MM.1S (cell line): ENCODE measurements around the gene ROR2.

Source experiments
- DNase-seq: peaks from one replicate; pipeline ENCODE4 v3.0.0-alpha.2; 2015
- H2AFZ ChIP-seq: fragments of 300-600 bp; sonication (generic); 2 replicates; pipeline ENCODE4 v1.6.0; 2016; ENCODE audit warnings: antibody characterized with exemption, low read length
- H3F3A ChIP-seq: fragments of 300-600 bp; sonication (generic); 2 replicates; pipeline ENCODE4 v1.6.1; 2016; ENCODE audit warnings: mild to moderate bottlenecking, antibody characterized with exemption, low read length, moderate library complexity, mixed read lengths; ENCODE audit not compliant: insufficient read depth
- H3K27ac ChIP-seq: fragments of 300-600 bp; sonication (generic); 2 replicates; pipeline ENCODE4 v1.5.1; 2016; ENCODE audit warnings: mild to moderate bottlenecking, low read length
- H3K27me3 ChIP-seq: fragments of 300-600 bp; sonication (generic); replicated peaks from 2 replicates; pipeline ENCODE4 v1.6.0; 2016; ENCODE audit warnings: low read length; ENCODE audit not compliant: insufficient read depth
- H3K36me3 ChIP-seq: fragments of 300-600 bp; sonication (generic); replicated peaks from 2 replicates; pipeline ENCODE4 v1.6.1; 2016; ENCODE audit warnings: mild to moderate bottlenecking, low read length, mixed read lengths; ENCODE audit not compliant: insufficient read depth
- H3K4me1 ChIP-seq: fragments of 300-600 bp; sonication (generic); 2 replicates; pipeline ENCODE4 v1.6.1; 2016; ENCODE audit warnings: low read length, mixed read lengths
- H3K4me2 ChIP-seq: fragments of 300-600 bp; sonication (generic); 2 replicates; pipeline ENCODE4 v1.6.0; 2016; ENCODE audit warnings: low read depth, low read length
- H3K4me3 ChIP-seq: fragments of 300-600 bp; sonication (generic); 2 replicates; pipeline ENCODE4 v1.5.1; 2016; ENCODE audit warnings: low read length, mixed read lengths
- H3K79me2 ChIP-seq: fragments of 300-600 bp; sonication (generic); 2 replicates; pipeline ENCODE4 v1.6.1; 2016; ENCODE audit warnings: mixed run types, low read length, mixed read lengths
- H3K9ac ChIP-seq: fragments of 300-600 bp; sonication (generic); 2 replicates; pipeline ENCODE4 v1.6.1; 2016; ENCODE audit warnings: low read length, mixed read lengths
- H3K9me2 ChIP-seq: fragments of 300-600 bp; sonication (generic); replicated peaks from 2 replicates; pipeline ENCODE4 v1.6.1; 2016; ENCODE audit warnings: mild to moderate bottlenecking, low read length, mixed read lengths; ENCODE audit not compliant: insufficient read depth
- H3K9me3 ChIP-seq: fragments of 300-600 bp; sonication (generic); replicated peaks from 2 replicates; pipeline ENCODE4 v1.6.1; 2016; ENCODE audit warnings: mild to moderate bottlenecking, low read length, mixed read lengths; ENCODE audit not compliant: insufficient read depth
- H4K20me1 ChIP-seq: fragments of 300-600 bp; sonication (generic); 2 replicates; pipeline ENCODE4 v1.6.1; 2016; ENCODE audit warnings: mild to moderate bottlenecking, low read length, moderate library complexity, mixed read lengths; ENCODE audit not compliant: insufficient read depth
- CTCF ChIP-seq: fragments of 300-600 bp; sonication (generic); IDR thresholded peaks from 2 replicates; pipeline ENCODE4 v1.5.1; 2016; ENCODE audit warnings: antibody characterized with exemption, low read length, mixed read lengths
- EZH2 ChIP-seq: fragments of 300-600 bp; sonication (generic); optimal IDR thresholded peaks from 2 replicates; pipeline ENCODE3; 2017; ENCODE audit warnings: low read depth, mild to moderate bottlenecking, antibody characterized with exemption, low read length, mixed read lengths
- EZH2phosphoT487 ChIP-seq: fragments of 300-600 bp; sonication (generic); IDR thresholded peaks from 2 replicates; pipeline ENCODE4 v1.6.1; 2018; ENCODE audit warnings: antibody characterized with exemption, low read length

The ROR2 gene

GRCh38 chr9:91765296-91765695, 184.7 kb downstream of the ROR2 start:
- H2AFZ ChIP-seq = no peak overlapping the region
- TF ChIP-seq CTCF (no peak), EZH2phosphoT487 (no peak), EZH2 (no peak)

GRCh38 chr9:91764661-91765060, 185.4 kb downstream of the ROR2 start:
- Histone ChIP-seq H3K36me3 (no peaks in the 10 kb centered on the region), H3K27ac (no peak overlapping the region), H3K27me3 (no peaks in the 10 kb centered on the region), H3K79me2 (no peaks in the 10 kb centered on the region), H3K9me2 (no peaks in the 10 kb centered on the region), H3K9me3 (no peaks in the 10 kb centered on the region), H3K4me2 (no peak overlapping the region), H3K4me1 (no peaks in the 10 kb centered on the region), H2AFZ (no peak overlapping the region), H3K4me3 (no peak overlapping the region), H4K20me1 (no peaks in the 10 kb centered on the region), H3K9ac (no peak overlapping the region), H3F3A (no peaks in the 10 kb centered on the region)
- TF ChIP-seq CTCF = no peak
- no peak for TF ChIP-seq EZH2phosphoT487
- TF ChIP-seq EZH2 = no peak
- no peak for DNase-seq

More at GRCh38 chr9:91765296-91765695, 184.7 kb downstream of the ROR2 start:
- Histone ChIP-seq H3K27me3 (no peaks in the 10 kb centered on the region), H4K20me1 (no peaks in the 10 kb centered on the region), H3K4me3 (no peak overlapping the region), H3K27ac (no peak overlapping the region), H3K4me1 (no peaks in the 10 kb centered on the region), H3K36me3 (no peaks in the 10 kb centered on the region), H3K4me2 (no peak overlapping the region), H3F3A (no peaks in the 10 kb centered on the region), H3K79me2 (no peaks in the 10 kb centered on the region), H3K9ac (no peak overlapping the region), H3K9me2 (no peaks in the 10 kb centered on the region), H3K9me3 (no peaks in the 10 kb centered on the region)
- DNase-seq = no peak

- no peaks in the 10 kb centered on the region for H3K36me3 ChIP-seq
- H3K4me2 ChIP-seq = no peak overlapping the region
- no peaks in the 10 kb centered on the region for H3K79me2 ChIP-seq
- H3K9ac ChIP-seq = no peak overlapping the region
- H3K27ac ChIP-seq = no peak overlapping the region
- H3K4me1 ChIP-seq = no peaks in the 10 kb centered on the region
- H3K27me3 ChIP-seq = no peaks in the 10 kb centered on the region
- no peak for DNase-seq
- TF ChIP-seq EZH2phosphoT487 (no peak), EZH2 (no peak), CTCF (no peak)
- no peak overlapping the region for H2AFZ ChIP-seq
- no peaks in the 10 kb centered on the region for H3K9me2 ChIP-seq
- no peaks in the 10 kb centered on the region for H4K20me1 ChIP-seq
- H3K4me3 ChIP-seq = no peak overlapping the region
- no peaks in the 10 kb centered on the region for H3K9me3 ChIP-seq
- no peaks in the 10 kb centered on the region for H3F3A ChIP-seq
Observed at GRCh38 chr9:91761362-91761761, 188.7 kb downstream of the ROR2 start.
